Muscle of arm (tissue), 12 donors: Measurements from ENCODE around the gene KLHL29. TPM values are rescaled to one million over a fixed set of nuclear protein-coding genes. Genes with fewer than 3 reads are reported as not detected.

Experiments
- DNase-seq: peaks from one replicate; pipeline ENCODE4 v3.0.0-alpha.2; 2013
- polyA plus RNA-seq, 12 donors: library from polyadenylated mRNA; unstranded; fragments of 120-200 nt; gene quantifications; one replicate each; pipeline ENCODE4 v1.2.1, GENCODE V29; 2013; ENCODE audit not compliant: insufficient read length in 12 of 12

The KLHL29 gene
- polyA plus RNA-seq, 12 donors: 5.4 to 13.6 (median 7.7) TPM; not detected in 1

DNA sequence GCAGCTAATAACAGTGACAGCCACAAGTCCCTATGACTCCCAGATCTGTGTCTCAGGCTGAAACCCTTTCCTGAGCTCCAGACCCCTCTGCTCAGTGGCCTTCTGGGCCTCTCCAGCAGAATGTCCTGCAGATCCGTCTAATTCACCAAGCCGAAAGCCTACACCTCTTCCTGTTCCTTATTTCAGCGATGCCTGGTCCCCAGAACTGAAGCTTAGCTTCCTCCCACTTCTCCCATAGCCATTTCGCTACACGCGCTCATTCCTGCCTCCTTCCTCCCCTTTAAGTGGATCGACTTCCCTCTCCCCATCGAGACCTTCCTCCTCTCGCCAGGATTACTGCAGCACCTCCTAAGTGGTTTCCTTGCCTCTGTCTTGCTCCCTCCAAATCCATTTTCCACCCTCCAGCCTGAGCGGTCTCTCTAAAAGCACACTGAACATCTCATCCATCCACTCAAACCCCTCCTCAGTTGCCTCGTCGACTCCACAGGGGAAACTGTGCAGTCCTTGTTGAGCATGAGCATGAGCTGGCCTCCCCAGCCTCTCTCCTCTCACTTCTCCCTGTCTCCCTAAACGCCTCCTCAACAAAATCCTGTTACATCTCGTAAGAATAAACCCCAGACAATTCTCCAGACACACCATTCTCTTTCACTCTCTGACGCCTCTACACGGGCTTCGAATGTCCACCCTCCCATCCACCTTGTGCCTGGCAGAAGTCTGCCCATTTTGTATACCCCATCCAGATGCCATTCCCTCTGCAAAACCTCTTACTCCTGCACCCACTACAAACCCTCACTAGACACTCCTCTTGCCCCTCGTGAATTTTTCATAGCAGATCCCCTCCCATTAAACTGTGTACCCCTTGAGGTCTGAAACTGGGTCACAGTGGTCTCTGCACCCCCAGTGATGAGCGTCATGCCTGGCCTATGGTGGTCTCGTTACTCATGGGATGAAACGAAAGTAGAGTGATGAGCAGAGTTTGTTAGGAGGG is 309.4 kb downstream of the KLHL29 start:
- no peak for DNase-seq

DNA sequence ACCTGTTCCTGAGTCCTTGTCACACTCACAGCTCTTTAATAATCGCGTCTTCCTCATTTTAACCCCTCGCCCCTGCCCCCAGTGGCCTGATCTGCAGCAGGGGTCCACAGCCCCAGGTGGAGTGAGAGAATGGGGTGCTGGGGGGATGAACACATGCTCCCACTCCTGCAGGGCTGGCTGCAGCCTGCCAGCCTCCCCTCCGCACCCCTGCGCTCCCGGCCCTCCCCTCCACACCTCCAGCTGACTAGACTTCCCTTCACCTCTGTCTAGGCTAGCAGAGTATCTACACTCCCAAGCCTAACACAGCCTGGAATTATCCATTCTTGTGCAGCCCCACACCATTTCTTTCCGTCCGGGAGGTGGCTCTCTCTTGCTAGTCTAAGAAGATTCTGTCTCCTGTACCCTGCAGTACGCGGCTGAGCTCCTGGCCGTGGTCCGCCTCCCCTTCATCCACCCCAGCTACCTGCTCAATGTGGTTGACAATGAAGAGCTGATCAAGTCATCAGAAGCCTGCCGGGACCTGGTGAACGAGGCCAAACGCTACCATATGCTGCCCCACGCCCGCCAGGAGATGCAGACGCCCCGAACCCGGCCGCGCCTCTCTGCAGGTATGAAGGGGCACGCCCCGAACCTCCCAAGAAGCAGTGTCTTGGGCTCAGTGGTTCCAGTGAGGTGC is 310.4 kb downstream of the KLHL29 start:
- no peak for DNase-seq

- DNase-seq: no peak
Observed at GRCh38 chr2:23695890-23696751, 311.1 kb downstream of the KLHL29 start.

GRCh38 chr2:23696752-23697045 is 311.7 kb downstream of the KLHL29 start:
- no peak for DNase-seq

DNA sequence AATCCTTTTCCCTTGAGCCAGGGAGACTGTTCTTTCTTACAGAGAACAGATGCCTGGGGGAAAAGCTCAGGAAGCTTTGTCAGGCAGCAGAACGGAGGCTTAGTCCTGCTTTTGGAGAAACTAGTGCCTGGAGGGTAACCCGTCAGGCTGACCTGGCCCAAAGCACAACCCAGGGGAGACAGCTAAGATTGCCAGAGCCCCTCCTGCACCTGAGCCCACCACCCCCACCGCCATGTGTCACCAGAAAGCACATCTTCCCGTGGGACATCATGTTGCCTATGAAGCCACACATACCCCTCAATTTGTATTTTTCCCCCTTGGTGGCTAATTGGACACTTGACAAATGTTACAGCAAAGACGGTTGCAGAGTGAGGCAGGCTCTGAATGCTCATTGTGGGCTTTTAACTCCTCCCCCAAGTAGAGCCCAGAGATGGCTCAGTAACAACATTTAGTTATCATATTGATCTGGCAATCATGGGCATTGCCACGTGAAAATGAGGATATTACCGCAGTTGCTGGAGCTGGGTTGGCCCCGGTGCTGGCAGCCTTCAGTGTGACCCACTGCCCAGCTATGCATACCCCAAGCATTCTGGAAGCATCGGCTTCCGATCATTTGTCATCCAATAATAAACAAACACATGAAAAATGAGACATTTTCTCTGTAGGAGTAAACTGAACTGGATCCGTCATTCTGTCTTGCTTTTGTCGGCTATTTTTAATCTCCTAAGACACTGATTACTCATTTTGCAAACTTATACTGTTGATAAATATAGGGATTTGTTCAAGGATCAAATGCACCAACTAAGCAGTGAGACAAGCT is 312.5 kb downstream of the KLHL29 start:
- DNase-seq: no peak

DNA sequence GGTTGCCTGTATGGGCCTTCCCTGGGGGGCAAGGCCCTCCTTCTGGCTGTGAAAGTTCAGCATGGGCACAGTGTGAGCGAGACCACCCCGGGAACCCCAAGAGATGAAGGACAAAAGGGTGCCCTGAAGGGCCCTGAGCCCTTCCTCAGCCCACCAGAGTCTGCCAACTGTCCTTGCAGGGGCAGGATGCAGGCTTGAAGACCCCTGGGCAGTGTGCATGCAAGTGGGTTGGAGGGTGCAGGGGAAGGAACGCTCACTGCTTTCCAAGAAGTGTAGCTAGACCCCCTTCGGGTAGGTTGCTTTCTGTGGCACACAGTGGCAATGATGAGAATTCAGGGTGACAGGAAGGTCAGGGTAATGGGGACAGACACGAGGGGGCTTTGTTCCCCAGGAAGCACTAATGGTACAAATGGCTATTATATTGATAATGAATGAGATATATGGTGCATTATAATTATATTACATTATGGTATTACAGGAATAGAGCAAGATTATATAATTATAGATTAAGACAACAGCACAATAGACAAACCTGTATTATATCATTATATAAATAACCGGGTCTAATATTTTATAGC is 313.2 kb downstream of the KLHL29 start:
- DNase-seq: no peak

DNA sequence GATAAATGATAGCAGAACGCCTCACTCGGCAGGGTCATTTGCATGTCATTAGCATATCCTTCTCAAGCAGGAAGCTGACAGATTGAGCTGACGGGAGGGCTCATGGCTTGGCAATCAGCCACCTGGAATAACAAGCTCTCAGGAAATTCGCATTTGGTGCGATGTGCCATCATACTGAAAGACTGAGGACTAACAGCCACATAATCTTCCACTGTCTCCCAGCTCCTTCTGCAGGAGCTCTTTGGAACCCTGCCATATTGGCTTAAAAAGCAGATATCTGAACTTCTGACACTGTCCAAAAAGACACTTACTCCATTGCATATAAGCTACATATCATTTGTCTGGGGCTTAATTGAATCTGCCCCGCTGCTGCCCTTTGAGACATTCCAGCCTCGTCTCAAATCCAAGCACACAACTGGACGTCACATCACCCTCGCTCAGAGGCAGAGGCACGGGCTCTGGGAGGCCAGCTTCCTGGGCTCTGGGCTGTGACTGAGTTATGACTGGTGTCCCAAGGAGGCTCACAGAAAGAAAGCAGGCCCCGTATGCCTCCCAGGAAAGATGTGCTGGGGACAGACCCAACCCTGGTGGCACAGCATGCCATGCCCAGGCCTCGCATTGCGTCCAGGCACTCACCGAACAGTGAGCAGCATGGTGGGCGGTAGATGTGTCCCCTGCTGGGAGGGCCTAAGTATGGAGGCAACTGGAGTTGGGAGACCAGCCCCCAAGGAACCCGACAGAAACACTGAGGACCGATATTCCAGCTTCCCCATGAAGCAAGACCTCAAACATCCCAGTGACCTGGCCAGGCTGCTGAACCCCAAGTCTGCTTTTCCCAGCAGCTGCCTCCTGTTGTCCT is 314.0 kb downstream of the KLHL29 start:
- DNase-seq: peak; percentile 31

- DNase-seq: no peak
Observed at GRCh38 chr2:23699580-23699925, 314.6 kb downstream of the KLHL29 start.

DNA sequence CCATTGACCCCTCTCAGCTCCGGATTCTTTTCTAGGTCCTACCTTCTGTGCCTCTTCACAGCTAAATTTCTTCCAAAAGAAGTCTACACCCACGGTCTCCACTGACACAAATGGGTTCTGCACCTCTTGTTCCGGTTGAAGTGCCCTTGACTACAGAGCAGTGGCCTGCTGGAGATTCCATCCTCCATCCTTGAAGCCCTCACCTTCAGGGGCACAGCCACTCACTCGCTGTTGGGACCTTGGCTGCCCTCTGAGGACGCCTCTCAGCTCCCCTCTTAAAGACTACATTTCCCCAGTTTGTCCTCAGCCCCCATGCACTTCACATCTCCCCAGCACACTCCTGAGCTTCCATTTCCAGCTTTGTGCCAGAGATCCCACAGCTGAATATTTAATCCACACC is 315.6 kb downstream of the KLHL29 start:
- no peak for DNase-seq

DNA sequence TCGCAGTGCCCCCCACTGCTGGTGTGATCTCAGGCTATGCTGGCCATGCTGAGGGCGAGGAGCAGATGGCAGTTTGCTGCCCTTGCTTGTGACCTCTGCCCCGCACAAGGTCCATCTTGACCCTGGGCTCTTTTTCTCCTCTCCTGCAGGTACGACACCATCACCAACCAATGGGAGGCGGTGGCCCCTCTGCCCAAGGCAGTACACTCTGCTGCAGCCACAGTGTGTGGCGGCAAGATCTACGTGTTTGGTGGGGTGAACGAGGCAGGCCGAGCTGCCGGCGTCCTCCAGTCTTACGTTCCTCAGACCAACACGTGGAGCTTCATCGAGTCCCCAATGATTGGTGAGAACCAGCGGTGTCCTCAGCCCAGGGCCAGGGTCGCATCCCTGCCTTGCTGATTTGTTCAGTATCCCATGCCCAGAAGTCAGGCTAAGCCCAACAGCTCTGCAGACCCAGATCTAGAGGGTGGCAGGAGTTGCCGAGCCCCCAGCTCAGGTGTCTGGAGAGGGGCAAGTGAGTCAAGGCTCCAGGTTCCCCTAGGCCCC is 318.1 kb downstream of the KLHL29 start:
- DNase-seq: no peak

DNA sequence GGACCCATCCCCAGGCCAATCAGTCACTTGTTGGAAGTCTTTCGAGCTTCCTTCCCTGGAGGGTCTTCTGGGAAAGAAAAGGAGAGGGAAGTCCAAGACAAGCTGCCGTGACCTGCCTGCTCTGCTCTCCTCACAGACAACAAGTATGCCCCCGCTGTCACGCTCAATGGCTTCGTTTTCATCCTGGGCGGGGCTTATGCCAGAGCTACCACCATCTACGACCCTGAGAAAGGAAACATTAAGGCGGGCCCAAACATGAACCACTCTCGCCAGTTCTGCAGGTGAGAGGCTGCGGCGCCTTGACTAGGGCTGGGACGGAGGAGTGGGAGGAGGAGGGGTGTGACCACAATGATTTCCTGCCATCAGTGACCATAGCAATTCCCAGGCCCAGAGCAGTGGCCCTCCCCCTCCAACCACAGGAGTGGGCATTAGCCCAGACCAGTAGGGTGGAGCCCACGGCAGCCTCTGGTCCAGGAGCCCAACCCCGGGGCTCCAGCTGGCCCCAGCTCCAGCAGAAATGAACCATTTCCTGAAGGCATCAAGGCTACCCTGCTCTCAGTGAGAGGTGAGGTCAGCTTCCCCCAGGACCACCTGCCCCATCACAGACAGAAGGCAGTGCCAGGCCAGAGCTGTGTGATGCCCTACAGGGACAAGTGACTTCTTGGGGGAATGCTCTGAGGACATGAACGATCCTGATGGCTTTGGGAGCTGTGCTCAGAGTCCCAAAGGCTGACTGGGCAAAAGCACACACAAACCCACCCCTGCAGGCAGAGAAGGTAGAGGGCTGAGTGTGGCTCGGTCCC is 318.8 kb downstream of the KLHL29 start:
- DNase-seq: no peak

- no peak for DNase-seq
Observed at GRCh38 chr2:23705771-23706612, 321.0 kb downstream of the KLHL29 start.

- no peak for DNase-seq
Observed at GRCh38 chr2:23706613-23707078, 321.7 kb downstream of the KLHL29 start.

DNA sequence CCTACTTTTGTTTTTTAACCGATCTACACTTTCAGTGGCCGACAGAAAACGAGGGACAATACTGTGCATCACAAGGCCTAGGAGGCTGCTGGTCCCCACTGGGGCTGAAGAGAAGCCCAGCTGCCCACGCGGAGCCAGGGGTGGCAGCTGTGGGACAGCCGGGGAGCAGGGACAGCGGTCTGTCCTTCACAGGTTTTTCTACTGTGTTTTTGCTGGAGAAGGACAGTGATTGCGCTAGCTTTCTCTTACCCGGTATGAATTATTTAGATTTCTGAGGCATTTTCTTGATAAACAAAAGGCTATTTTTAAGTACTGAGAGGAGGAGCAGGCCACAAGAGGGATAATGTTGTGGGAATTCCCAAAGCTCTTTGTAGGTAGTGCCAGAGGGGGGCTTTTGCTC is 322.1 kb downstream of the KLHL29 start:
- DNase-seq: no peak

- DNase-seq: no peak
Observed at GRCh38 chr2:23708771-23709170, 323.8 kb downstream of the KLHL29 start.

DNA sequence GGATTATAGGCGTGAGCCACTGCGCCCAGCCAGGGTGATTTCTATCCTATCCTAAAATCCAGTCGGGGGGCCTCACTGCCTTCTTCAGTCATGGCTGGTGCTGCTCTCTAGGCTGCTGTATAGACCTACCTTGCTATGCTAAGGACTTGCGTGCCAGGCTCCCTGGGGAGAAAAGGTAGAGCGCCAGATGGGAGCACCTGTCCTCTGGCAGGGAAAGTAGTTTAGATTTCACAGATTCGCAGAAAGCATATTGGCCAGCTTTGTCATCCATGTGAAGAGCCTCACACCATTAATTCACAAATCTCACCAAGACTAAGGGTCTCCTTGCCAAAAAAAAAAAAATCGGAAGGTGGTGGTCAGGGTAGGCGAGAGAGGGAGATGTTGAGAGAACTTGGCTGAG is 324.3 kb downstream of the KLHL29 start:
- DNase-seq: no peak

DNA sequence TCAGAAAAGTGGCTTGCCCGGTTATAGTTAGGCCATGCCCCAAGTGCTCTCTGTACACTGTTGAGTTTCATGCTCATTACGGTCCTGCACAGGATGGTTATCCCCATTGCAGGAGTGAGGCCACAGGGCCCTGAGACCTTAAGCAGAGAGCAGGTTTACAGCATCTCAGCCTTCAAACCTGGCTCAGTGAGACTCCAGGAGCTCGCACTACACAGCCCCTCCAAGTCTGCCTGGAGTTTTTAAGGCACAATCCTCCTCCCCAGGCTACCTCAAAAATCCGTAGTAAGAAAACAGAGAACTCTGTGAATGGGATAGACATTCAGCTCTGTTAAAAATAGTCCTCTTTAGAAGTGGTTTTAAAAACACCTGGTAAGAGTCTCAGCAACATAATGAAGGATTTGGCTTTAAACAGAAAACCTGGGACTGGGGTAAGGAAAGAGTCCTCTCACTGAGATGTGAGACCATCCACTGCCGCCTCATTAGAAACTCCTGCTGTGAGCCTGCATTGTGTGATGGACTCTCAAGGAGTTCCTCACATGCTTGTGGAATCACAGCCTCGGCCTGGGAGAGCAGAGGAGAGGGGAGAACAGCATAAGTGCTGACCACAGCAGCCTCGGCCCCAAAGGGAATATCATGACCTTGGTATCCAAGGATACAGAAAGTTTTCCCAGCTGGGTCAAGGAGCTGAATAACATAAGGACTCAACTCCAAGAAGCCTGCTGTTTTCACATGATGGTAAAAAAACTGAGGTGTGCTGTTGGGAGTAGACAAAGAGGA is 327.2 kb downstream of the KLHL29 start:
- no peak for DNase-seq
